K562 (cell line): ENCODE data around the gene SLC6A6. TPM values are rescaled to one million over a fixed set of nuclear protein-coding genes. Genes with fewer than 3 reads are reported as not detected.

ENCODE experiments used
- ATAC-seq: fragments of 200-7000 bp; cut with Tn5 transposase; 3 replicates; pipeline ENCODE4 v1.9.1; 2020; ENCODE audit warnings: moderate library complexity
- BruUV-seq: library from RNA; stranded (reverse); fragments of 400-500 nt; replicated peaks from 2 replicates; lab custom pipeline; 2021; lab: Mats Ljungman, UMichigan
- CTCF ChIA-PET: fragments of 300-600 bp; formaldehyde crosslinking; extraction: SDS; loops from one replicate; lab custom pipeline; 2021; ENCODE audit warnings: low intra/inter-chr PET ratio; lab: Yijun Ruan, JAX
- POLR2A ChIA-PET: fragments of 300-600, 350-650 bp; sonication (Branson Sonifier 250); formaldehyde crosslinking; extraction: SDS; loops from one replicate; lab custom pipeline; 2021; ENCODE audit warnings: antibody characterized with exemption, inconsistent platforms; lab: Yijun Ruan, JAX
- DNase-seq, 4 experiments: peaks; one replicate each; pipeline versions ENCODE4 v3.0.0 to v3.0.0-alpha.2; 2011 to 2018; ENCODE audit warnings: low spot score in 3 of 4, mixed read lengths in 3 of 4; ENCODE audit errors: extremely low read depth in 1 of 4
- FAIRE-seq: peaks from 2 replicates; lab custom pipeline; 2011; peaks lifted over from hg19 to GRCh38; lab: Jason Lieb, UNC
- H2AFZ ChIP-seq: 2 replicates; pipeline ENCODE4 v1.6.0; 2011; ENCODE audit warnings: low read depth, low read length, control low read depth, inconsistent platforms
- H3K27ac ChIP-seq: fragments of 200-600 bp; 3 replicates; pipeline ENCODE4 v1.8.0; 2011; ENCODE audit warnings: low read depth, mild to moderate bottlenecking, control low read depth, inconsistent platforms, low read length, moderate library complexity, mixed read lengths; ENCODE audit errors: extremely low read depth
- H3K27me3 ChIP-seq, 2 experiments: fragments of 300-600 bp in 1 of 2; 2 replicates in 1 of 2; 3 replicates in 1 of 2; pipeline versions ENCODE4 v1.6.0 to v1.8.0; 2011; ENCODE audit warnings: inconsistent platforms in 2 of 2, low read length in 2 of 2, mild to moderate bottlenecking in 1 of 2, mixed read lengths in 1 of 2, moderate library complexity in 1 of 2; ENCODE audit not compliant: control insufficient read depth in 2 of 2, insufficient read depth in 2 of 2
- H3K36me3 ChIP-seq: fragments of 300-600 bp; 3 replicates; pipeline ENCODE4 v1.8.0; 2011; ENCODE audit warnings: mild to moderate bottlenecking, low read length, inconsistent platforms; ENCODE audit not compliant: control insufficient read depth, insufficient read depth
- H3K4me1 ChIP-seq, 2 experiments: fragments of 200-600 bp in 1 of 2; replicated peaks in 1 of 2; 2 replicates in 1 of 2; 3 replicates in 1 of 2; pipeline versions ENCODE4 v1.5.1 to v1.8.0; 2011; ENCODE audit warnings: inconsistent platforms in 2 of 2, low read length in 2 of 2, mild to moderate bottlenecking in 1 of 2, mixed read lengths in 1 of 2, moderate library complexity in 1 of 2; ENCODE audit not compliant: control insufficient read depth in 2 of 2, insufficient read depth in 2 of 2
- H3K4me2 ChIP-seq: 2 replicates; pipeline ENCODE4 v1.6.1; 2011; ENCODE audit warnings: low read length, control low read depth, inconsistent platforms, mixed read lengths; ENCODE audit not compliant: insufficient read depth
- H3K4me3 ChIP-seq: fragments of 200-600 bp; sonication (generic), shearing (Covaris generic); 2 replicates; pipeline ENCODE4 v1.5.1; 2016; ENCODE audit warnings: control low read depth, inconsistent platforms
- H3K79me2 ChIP-seq: fragments of 200-600 bp; 3 replicates; pipeline ENCODE4 v1.8.0; 2011; ENCODE audit warnings: low read length, inconsistent platforms; ENCODE audit not compliant: control insufficient read depth, insufficient read depth
- H3K9ac ChIP-seq, 2 experiments: 2 replicates each; pipeline versions ENCODE4 v1.6.0 to v1.6.1; 2011; ENCODE audit warnings: low read depth in 2 of 2, low read length in 2 of 2, control low read depth in 1 of 2, inconsistent platforms in 1 of 2, mild to moderate bottlenecking in 1 of 2, mixed read lengths in 1 of 2; ENCODE audit not compliant: insufficient read depth in 1 of 2
- H3K9me1 ChIP-seq: one replicate; pipeline ENCODE4 v1.6.0; 2011; ENCODE audit warnings: inconsistent platforms, mild to moderate bottlenecking, low read length, moderate library complexity; ENCODE audit not compliant: control insufficient read depth, insufficient read depth
- H3K9me3 ChIP-seq: replicated peaks from 2 replicates; pipeline ENCODE4 v1.5.1; 2011; ENCODE audit warnings: low read depth, low read length, inconsistent platforms; ENCODE audit not compliant: control insufficient read depth, insufficient read depth
- H4K20me1 ChIP-seq: replicated peaks from 2 replicates; pipeline ENCODE4 v1.6.1; 2011; ENCODE audit warnings: low read length, inconsistent platforms, mixed read lengths; ENCODE audit not compliant: control insufficient read depth, insufficient read depth
- BHLHE40 ChIP-seq: IDR thresholded peaks from 2 replicates; pipeline ENCODE4 v1.6.1; 2011; ENCODE audit warnings: low read length, improper control_type of control experiment
- ETV5 ChIP-seq: sonication (generic); formaldehyde crosslinking; IDR thresholded peaks from 2 replicates; pipeline ENCODE4 v1.4.0; 2020; ENCODE audit warnings: low read depth, mild to moderate bottlenecking, missing genetic modification reagents
- FOXA1 ChIP-seq: fragments of 450-650 bp; IDR thresholded peaks from 2 replicates; pipeline ENCODE4 v1.6.1; 2016; ENCODE audit warnings: mild to moderate bottlenecking, borderline replicate concordance
- GABPA ChIP-seq: fragments of 200-800 bp; sonication (Bioruptor generic); conservative IDR thresholded peaks from 2 replicates; pipeline ENCODE4 v1.6.1; 2016; ENCODE audit warnings: low read depth, missing genetic modification characterization, missing compliant biosample characterization
- GABPB2 ChIP-seq: fragments of 250-450 bp; sonication (Bioruptor Pico); conservative IDR thresholded peaks from 2 replicates; pipeline ENCODE4 v1.5.1; 2021; ENCODE audit warnings: mild to moderate bottlenecking
- MAZ ChIP-seq, 2 experiments: fragments of 450-650 bp in 1 of 2; sonication (generic) in 1 of 2; formaldehyde crosslinking; IDR thresholded peaks in 1 of 2; conservative IDR thresholded peaks in 1 of 2; 2 replicates each; pipeline versions ENCODE4 v1.4.0 to v1.5.0; 2020; ENCODE audit warnings: mild to moderate bottlenecking in 1 of 2, missing genetic modification reagents in 1 of 2
- MYNN ChIP-seq, 2 experiments: sonication (generic); formaldehyde crosslinking in 1 of 2; IDR thresholded peaks; 2 replicates each; pipeline versions ENCODE4 v1.5.0 to v1.6.1; 2016 to 2020; ENCODE audit warnings: antibody characterized with exemption in 1 of 2, missing genetic modification reagents in 1 of 2
- NFE2 ChIP-seq: IDR thresholded peaks from 2 replicates; pipeline ENCODE4 v1.6.1; 2014; ENCODE audit warnings: antibody characterized with exemption, low read depth
- NRF1 ChIP-seq, 2 experiments: fragments of 450-650 bp; IDR thresholded peaks in 1 of 2; conservative IDR thresholded peaks in 1 of 2; 2 replicates each; pipeline ENCODE4 v1.6.1; 2014; ENCODE audit warnings: mild to moderate bottlenecking in 2 of 2
- NUFIP1 ChIP-seq: fragments of 450-650 bp; IDR thresholded peaks from 2 replicates; pipeline ENCODE4 v1.6.1; 2018; ENCODE audit not compliant: partially characterized antibody
- RBFOX2 ChIP-seq: fragments of 200-400 bp; formaldehyde crosslinking; IDR thresholded peaks from 2 replicates; pipeline ENCODE4 v1.6.1; 2017; ENCODE audit warnings: low read depth, mild to moderate bottlenecking, low read length, moderate library complexity
- SMC3 ChIP-seq: conservative IDR thresholded peaks from 2 replicates; pipeline ENCODE4 v1.6.1; 2011; ENCODE audit warnings: low read depth, low read length, improper control_type of control experiment; ENCODE audit not compliant: insufficient read depth
- ZNF583 ChIP-seq: fragments of 250-450 bp; sonication (Bioruptor Pico); IDR thresholded peaks from 2 replicates; pipeline ENCODE4 v1.4.0; 2020
- whole genome bisulfite sequencing: fragments of 100-300 bp; shearing (Covaris generic); methylation state at CpG from one replicate; pipeline ENCODE4 v1.1.6; 2016; ENCODE audit warnings: low coverage, mixed read lengths; ENCODE audit not compliant: insufficient coverage; ENCODE audit errors: missing lambda C conversion rate; 5-methylcytosine and 5-hydroxymethylcytosine counted together
- in situ Hi-C: fragments of 300-500 bp; cut with MboI; formaldehyde crosslinking; loops from 4 replicates; pipeline ENCODE4 v1.15.0; 2018; ENCODE audit warnings: inconsistent platforms, mixed read lengths
- intact Hi-C: fragments of 100-400 bp; cut with micrococcal nuclease; formaldehyde crosslinking; loops from 2 replicates; pipeline ENCODE4 v1.14.2; 2022
- polyA plus RNA-seq, 8 experiments: library from polyadenylated mRNA; depleted of rRNA in 4 of 8; stranded (reverse) in 5 of 8; unstranded in 3 of 8; fragments of >200 nt; fragmentation: Nextera tagmentation in 2 of 8; fragmentation: Illumina TruSeq in 1 of 8; extraction: Ambion mirVana in 2 of 8; extraction: Trizol in 1 of 8; gene quantifications; 2 replicates each; pipeline versions ENCODE4 v1.2.1 to v1.2.3, GENCODE V29; 2011 to 2014; ENCODE audit warnings: inconsistent platforms in 1 of 8, missing spikeins in 1 of 8
- total RNA-seq, 7 experiments: library from RNA; depleted of rRNA in 6 of 7; stranded (reverse); fragments of >200 nt in 6 of 7; fragmentation: Illumina TruSeq in 2 of 7; extraction: Trizol in 2 of 7; gene quantifications; 2 replicates each; pipeline versions ENCODE4 v1.2.1 to v1.2.3, GENCODE V29; 2011 to 2021; ENCODE audit warnings: low replicate concordance in 1 of 7
- TF ChIP-seq, protein P1 (sequence below): sonication (generic); IDR thresholded peaks from 2 replicates; pipeline ENCODE4 v1.6.1; 2016
- TF ChIP-seq, protein P2 (sequence below): sonication (generic); formaldehyde crosslinking; IDR thresholded peaks from 2 replicates; pipeline ENCODE4 v1.8.1; 2023; ENCODE audit warnings: mild to moderate bottlenecking, missing genetic modification reagents
- TF ChIP-seq, protein P3 (sequence below), 2 experiments: fragments of 450-650 bp; IDR thresholded peaks; 2 replicates each; pipeline ENCODE4 v1.6.1; 2016
- TF ChIP-seq, protein P4 (sequence below): sonication (generic); formaldehyde crosslinking; IDR thresholded peaks from 2 replicates; pipeline ENCODE4 v1.8.0; 2022; ENCODE audit warnings: missing genetic modification reagents, mild to moderate bottlenecking, moderate library complexity, borderline replicate concordance

The SLC6A6 gene
- total and polyA plus RNA-seq, 9 of the 15 experiments (the other 6 are each of a cell fraction or from before 2014, with no cell fraction given): 12.3 to 203 (median 93.2) TPM

DNA sequence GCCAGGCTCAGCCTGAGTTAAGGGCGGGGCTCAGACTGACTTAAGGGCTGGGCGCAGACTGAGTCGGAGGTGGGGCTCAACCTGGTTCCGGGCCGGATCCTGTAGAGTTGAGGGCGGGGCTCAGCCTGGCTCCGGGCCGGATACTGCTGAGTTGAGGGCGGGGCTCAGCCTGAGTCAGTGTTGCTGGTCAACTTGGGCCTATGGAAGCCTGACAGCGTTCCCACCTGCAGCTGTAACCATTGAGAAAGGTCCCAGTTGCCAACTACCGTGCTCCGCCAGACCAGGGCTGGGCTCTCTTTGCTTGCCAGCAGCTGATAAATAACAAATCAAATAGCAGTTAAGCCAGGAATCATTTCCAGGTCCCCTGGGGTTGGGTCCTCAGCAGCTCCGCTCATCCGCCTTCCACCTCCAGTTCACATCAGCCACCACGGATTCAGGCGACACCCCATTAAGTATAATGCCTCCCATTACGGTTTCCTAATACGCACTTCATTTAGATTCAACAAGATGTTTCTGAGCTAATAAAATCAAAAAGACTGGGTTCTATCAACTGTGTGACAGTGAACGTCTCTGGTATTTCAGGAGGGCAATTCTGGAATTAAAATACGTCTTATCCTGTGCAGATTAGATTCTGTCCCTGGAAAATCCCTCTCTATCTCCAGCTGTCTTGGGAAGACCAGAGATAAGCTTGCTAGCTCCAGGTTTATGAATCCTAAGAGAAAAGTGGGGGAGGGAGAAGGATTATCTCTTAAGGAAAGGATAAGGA is 130.5 kb downstream of the SLC6A6 start:
- in situ Hi-C loops: no loop called here
- H3K4me1 ChIP-seq: peaks cover 11 to 19% of the 10 kb centered on the region in 2 experiments
- H3K9ac ChIP-seq: no peak overlapping the region
- no peaks in the 10 kb centered on the region for H4K20me1 ChIP-seq
- WGBS: 29% methylated on average over 20 of the region's 20 CpGs
- BruUV-seq: no TSS peak
- H3K4me2 ChIP-seq: peak overlapping the region; percentile 27; the same call in 1 of the 2 replicates
- H3K27me3 ChIP-seq: peaks cover 6 to 10% of the 10 kb centered on the region in 2 experiments; a peak in 2 of 5 replicates
- H3K9me1 ChIP-seq: no peaks in the 10 kb centered on the region
- FAIRE-seq (peak; percentile 78), ATAC-seq (peak; percentile 100), DNase-seq (peak; percentile 80 to 89 (median 84))
- intact Hi-C loops: no loop called here
- H3K4me3 ChIP-seq: no peak overlapping the region
- H3K9me3 ChIP-seq: no peaks in the 10 kb centered on the region
- ChIA-PET CTCF (no interaction called here), POLR2A (interaction anchor here (0.6 to 2.2 kb wide), 3 partner anchors 14 to 47 kb away, joined by 3 to 6 read pairs (median 3); no protein-coding TSS in a partner anchor)
- peak overlapping the region; percentile 75 for H2AFZ ChIP-seq
- no peaks in the 10 kb centered on the region for H3K79me2 ChIP-seq
- H3K36me3 ChIP-seq: no peaks in the 10 kb centered on the region
- H3K27ac ChIP-seq: no peak overlapping the region
- TF ChIP-seq, protein P1, sequence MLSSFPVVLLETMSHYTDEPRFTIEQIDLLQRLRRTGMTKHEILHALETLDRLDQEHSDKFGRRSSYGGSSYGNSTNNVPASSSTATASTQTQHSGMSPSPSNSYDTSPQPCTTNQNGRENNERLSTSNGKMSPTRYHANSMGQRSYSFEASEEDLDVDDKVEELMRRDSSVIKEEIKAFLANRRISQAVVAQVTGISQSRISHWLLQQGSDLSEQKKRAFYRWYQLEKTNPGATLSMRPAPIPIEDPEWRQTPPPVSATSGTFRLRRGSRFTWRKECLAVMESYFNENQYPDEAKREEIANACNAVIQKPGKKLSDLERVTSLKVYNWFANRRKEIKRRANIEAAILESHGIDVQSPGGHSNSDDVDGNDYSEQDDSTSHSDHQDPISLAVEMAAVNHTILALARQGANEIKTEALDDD: peak; percentile 42; the same call in 1 of the 2 replicates
- TF ChIP-seq RBFOX2 (peak; percentile 44; the same call in 1 of the 2 replicates), GABPA (peak; percentile 56), MAZ (CRISPR knock-in tag; conservative IDR thresholded peaks at IDR 0.05 in 1 of 2, IDR thresholded peaks at IDR 0.05 in 1 of 2) (peak; percentile 31 to 68; a peak in 2 of 4 replicates), NFE2 (0 out of 2 replicates have a peak, but pooled peaks have one; percentile 25), BHLHE40 (no peak), FOXA1 (no peak), ZNF583 (CRISPR knock-in tag) (0 out of 2 replicates have a peak, but pooled peaks have one; percentile 54), SMC3 (no peak), ETV5 (CRISPR knock-in tag) (0 out of 2 replicates have a peak, but pooled peaks have one; percentile 16), NUFIP1 (no peak), GABPB2 (CRISPR knock-in tag) (no peak), MYNN (IDR thresholded peaks at IDR 0.05) (no peak), MYNN (CRISPR knock-in tag; IDR thresholded peaks at IDR 0.05) (no peak), NRF1 (conservative IDR thresholded peaks at IDR 0.05 in 1 of 2, IDR thresholded peaks at IDR 0.05 in 1 of 2) (peak; percentile 38 to 44; a peak in 2 of 4 replicates)
- TF ChIP-seq, protein P2, sequence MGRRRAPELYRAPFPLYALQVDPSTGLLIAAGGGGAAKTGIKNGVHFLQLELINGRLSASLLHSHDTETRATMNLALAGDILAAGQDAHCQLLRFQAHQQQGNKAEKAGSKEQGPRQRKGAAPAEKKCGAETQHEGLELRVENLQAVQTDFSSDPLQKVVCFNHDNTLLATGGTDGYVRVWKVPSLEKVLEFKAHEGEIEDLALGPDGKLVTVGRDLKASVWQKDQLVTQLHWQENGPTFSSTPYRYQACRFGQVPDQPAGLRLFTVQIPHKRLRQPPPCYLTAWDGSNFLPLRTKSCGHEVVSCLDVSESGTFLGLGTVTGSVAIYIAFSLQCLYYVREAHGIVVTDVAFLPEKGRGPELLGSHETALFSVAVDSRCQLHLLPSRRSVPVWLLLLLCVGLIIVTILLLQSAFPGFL (CRISPR knock-in tag): no peak
- TF ChIP-seq, protein P3, sequence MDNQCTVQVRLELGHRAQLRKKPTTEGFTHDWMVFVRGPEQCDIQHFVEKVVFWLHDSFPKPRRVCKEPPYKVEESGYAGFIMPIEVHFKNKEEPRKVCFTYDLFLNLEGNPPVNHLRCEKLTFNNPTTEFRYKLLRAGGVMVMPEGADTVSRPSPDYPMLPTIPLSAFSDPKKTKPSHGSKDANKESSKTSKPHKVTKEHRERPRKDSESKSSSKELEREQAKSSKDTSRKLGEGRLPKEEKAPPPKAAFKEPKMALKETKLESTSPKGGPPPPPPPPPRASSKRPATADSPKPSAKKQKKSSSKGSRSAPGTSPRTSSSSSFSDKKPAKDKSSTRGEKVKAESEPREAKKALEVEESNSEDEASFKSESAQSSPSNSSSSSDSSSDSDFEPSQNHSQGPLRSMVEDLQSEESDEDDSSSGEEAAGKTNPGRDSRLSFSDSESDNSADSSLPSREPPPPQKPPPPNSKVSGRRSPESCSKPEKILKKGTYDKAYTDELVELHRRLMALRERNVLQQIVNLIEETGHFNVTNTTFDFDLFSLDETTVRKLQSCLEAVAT (IDR thresholded peaks at IDR 0.05): peak in 1 of 2 experiments; percentile 26; a peak in 1 of 4 replicates
- TF ChIP-seq, protein P4, sequence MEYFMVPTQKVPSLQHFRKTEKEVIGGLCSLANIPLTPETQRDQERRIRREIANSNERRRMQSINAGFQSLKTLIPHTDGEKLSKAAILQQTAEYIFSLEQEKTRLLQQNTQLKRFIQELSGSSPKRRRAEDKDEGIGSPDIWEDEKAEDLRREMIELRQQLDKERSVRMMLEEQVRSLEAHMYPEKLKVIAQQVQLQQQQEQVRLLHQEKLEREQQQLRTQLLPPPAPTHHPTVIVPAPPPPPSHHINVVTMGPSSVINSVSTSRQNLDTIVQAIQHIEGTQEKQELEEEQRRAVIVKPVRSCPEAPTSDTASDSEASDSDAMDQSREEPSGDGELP (CRISPR knock-in tag): peak; percentile 48; the same call in 1 of the 2 replicates
